Right atrium auricular region (tissue), 2 donors: ENCODE measurements around the gene IFI6. TPM values are rescaled to one million over a fixed set of nuclear protein-coding genes. Genes with fewer than 3 reads are reported as not detected.
"Not testable (repeated sequence)": the region's sequence is repeated elsewhere in the genome, so short reads cannot be mapped to it uniquely, and the experiment has no call there.

Experiments used
- DNase-seq: peaks from one replicate; pipeline ENCODE4 v3.0.0-alpha.2; 2019; ENCODE audit warnings: low spot score
- H3K27ac ChIP-seq, 2 donors: fragments of 200-600 bp; sonication (generic); 1 replicate in 1 of 2; 2 replicates in 1 of 2; pipeline ENCODE4 v1.5.1; 2016 to 2019
- H3K27me3 ChIP-seq, 2 donors: fragments of 200-600 bp; sonication (generic); one replicate each; pipeline versions ENCODE4 v1.5.1 to v1.6.0; 2017 to 2019
- H3K36me3 ChIP-seq: fragments of 200-600 bp; sonication (generic); one replicate; pipeline ENCODE4 v1.5.1; 2016
- H3K4me1 ChIP-seq, 2 donors: fragments of 200-600 bp; sonication (generic); one replicate each; pipeline versions ENCODE4 v1.5.1 to v1.6.0; 2017 to 2019
- H3K4me3 ChIP-seq, 2 donors: fragments of 200-600 bp; sonication (generic); 1 replicate in 1 of 2; 2 replicates in 1 of 2; pipeline ENCODE4 v1.5.1; 2017 to 2019; ENCODE audit warnings: mild to moderate bottlenecking in 1 of 2, moderate library complexity in 1 of 2
- H3K9me3 ChIP-seq, 2 donors: fragments of 200-600 bp; sonication (generic); one replicate each; pipeline ENCODE4 v1.5.1; 2019
- CTCF ChIP-seq, 2 donors: fragments of 200-600 bp; sonication (generic); IDR thresholded peaks; one replicate each; pipeline ENCODE4 v1.5.1; 2019; ENCODE audit warnings: antibody characterized with exemption in 2 of 2
- total RNA-seq, 2 donors: library from RNA; depleted of rRNA; stranded (reverse); fragments of >200 nt; gene quantifications; one replicate each; pipeline ENCODE4 v1.1.0, GENCODE V29; 2016

The IFI6 gene
- total RNA-seq, 2 donors from 2014 or later = 40.2 to 43.3 TPM

- TF ChIP-seq CTCF (IDR thresholded peaks at IDR 0.05) = no peak
- H3K9me3 ChIP-seq = no peaks in the 10 kb centered on the region
Observed at GRCh38 chr1:27644369-27645070, 27.5 kb downstream of the IFI6 start.

GRCh38 chr1:27643600-27644368 lies 28.2 kb downstream of the IFI6 start:
- no peaks in the 10 kb centered on the region for H3K27me3 ChIP-seq
- no peak overlapping the region for H3K27ac ChIP-seq
- no peaks in the 10 kb centered on the region for H3K36me3 ChIP-seq
- peak; percentile 77 for DNase-seq
- TF ChIP-seq CTCF (IDR thresholded peaks at IDR 0.05) = peak; percentile 77 to 83
- peaks cover 0 to 26% of the 10 kb centered on the region in 2 donors for H3K4me1 ChIP-seq
- no peak overlapping the region for H3K4me3 ChIP-seq
- no peaks in the 10 kb centered on the region for H3K9me3 ChIP-seq

More at GRCh38 chr1:27644369-27645070, 27.5 kb downstream of the IFI6 start:
- no peaks in the 10 kb centered on the region for H3K36me3 ChIP-seq
- no peaks in the 10 kb centered on the region for H3K27me3 ChIP-seq
- H3K27ac ChIP-seq = no peak overlapping the region
- no peak overlapping the region for H3K4me3 ChIP-seq
- H3K4me1 ChIP-seq = peaks cover 0 to 34% of the 10 kb centered on the region in 2 donors
- no peak for DNase-seq

GRCh38 chr1:27640514-27640913 lies 31.5 kb downstream of the IFI6 start:
- DNase-seq, H3K27ac ChIP-seq, H3K4me3 ChIP-seq, H3K36me3 ChIP-seq, H3K9me3 ChIP-seq, H3K27me3 ChIP-seq: not testable (repeated sequence)
- H3K4me1 ChIP-seq = peaks cover 0 to 10% of the 10 kb centered on the region in 2 donors

GRCh38 chr1:27638805-27639204 lies 33.2 kb downstream of the IFI6 start:
- Histone ChIP-seq H3K4me3 (no peak overlapping the region), H3K9me3 (no peaks in the 10 kb centered on the region), H3K27ac (no peak overlapping the region), H3K4me1 (peaks cover 0 to 19% of the 10 kb centered on the region in 2 donors), H3K36me3 (no peaks in the 10 kb centered on the region), H3K27me3 (no peaks in the 10 kb centered on the region)
- DNase-seq = no peak
- TF ChIP-seq CTCF (IDR thresholded peaks at IDR 0.05) = no peak

- Histone ChIP-seq H3K36me3 (no peaks in the 10 kb centered on the region), H3K27ac (no peak overlapping the region), H3K9me3 (no peaks in the 10 kb centered on the region), H3K4me3 (no peak overlapping the region), H3K27me3 (no peaks in the 10 kb centered on the region), H3K4me1 (peaks cover 0 to 22% of the 10 kb centered on the region in 2 donors)
- DNase-seq = no peak
- no peak for TF ChIP-seq CTCF (IDR thresholded peaks at IDR 0.05)
Observed at GRCh38 chr1:27638047-27638734, 33.8 kb downstream of the IFI6 start.
